ENCODE data around the gene PDS5A.

Gene PDS5A

DNA sequence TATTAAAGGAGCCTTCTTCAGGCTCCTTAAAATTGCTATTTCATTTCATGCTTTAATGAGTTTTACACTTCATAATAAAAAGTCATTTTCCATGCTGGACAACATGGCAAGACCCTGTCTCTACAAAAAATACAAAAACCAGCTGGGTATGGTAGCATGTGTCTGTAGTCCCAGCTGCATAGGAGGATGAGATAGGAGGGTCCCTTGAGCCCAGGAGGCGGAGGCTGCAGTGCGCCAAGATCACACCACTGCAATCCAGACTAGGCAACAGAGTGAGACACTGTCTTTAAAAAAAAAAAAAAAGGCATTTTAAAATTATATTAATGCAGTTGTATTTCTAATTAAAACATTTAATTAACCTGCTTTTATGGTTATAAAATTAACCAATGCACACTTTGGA is 49.2 kb downstream of the PDS5A start:
- DNase-seq (ENCODE audit: low read depth in 1 of 2, low spot score in 1 of 2), result no peak
- H3K27ac ChIP-seq (replicated peaks), result no peak overlapping the region
- TF ChIP-seq POLR2AphosphoS5 (IDR thresholded peaks at IDR 0.05; ENCODE audit: low read depth) (no peak), SPI1 (IDR thresholded peaks at IDR 0.05; ENCODE audit: borderline replicate concordance, low read depth) (no peak), GABPA (IDR thresholded peaks at IDR 0.05; ENCODE audit: low read depth) (no peak)
- TF ChIP-seq, protein P1, sequence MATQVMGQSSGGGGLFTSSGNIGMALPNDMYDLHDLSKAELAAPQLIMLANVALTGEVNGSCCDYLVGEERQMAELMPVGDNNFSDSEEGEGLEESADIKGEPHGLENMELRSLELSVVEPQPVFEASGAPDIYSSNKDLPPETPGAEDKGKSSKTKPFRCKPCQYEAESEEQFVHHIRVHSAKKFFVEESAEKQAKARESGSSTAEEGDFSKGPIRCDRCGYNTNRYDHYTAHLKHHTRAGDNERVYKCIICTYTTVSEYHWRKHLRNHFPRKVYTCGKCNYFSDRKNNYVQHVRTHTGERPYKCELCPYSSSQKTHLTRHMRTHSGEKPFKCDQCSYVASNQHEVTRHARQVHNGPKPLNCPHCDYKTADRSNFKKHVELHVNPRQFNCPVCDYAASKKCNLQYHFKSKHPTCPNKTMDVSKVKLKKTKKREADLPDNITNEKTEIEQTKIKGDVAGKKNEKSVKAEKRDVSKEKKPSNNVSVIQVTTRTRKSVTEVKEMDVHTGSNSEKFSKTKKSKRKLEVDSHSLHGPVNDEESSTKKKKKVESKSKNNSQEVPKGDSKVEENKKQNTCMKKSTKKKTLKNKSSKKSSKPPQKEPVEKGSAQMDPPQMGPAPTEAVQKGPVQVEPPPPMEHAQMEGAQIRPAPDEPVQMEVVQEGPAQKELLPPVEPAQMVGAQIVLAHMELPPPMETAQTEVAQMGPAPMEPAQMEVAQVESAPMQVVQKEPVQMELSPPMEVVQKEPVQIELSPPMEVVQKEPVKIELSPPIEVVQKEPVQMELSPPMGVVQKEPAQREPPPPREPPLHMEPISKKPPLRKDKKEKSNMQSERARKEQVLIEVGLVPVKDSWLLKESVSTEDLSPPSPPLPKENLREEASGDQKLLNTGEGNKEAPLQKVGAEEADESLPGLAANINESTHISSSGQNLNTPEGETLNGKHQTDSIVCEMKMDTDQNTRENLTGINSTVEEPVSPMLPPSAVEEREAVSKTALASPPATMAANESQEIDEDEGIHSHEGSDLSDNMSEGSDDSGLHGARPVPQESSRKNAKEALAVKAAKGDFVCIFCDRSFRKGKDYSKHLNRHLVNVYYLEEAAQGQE (IDR thresholded peaks at IDR 0.05; ENCODE audit: insufficient replicate concordance, low read depth), result no peak
- TF ChIP-seq, protein P2, sequence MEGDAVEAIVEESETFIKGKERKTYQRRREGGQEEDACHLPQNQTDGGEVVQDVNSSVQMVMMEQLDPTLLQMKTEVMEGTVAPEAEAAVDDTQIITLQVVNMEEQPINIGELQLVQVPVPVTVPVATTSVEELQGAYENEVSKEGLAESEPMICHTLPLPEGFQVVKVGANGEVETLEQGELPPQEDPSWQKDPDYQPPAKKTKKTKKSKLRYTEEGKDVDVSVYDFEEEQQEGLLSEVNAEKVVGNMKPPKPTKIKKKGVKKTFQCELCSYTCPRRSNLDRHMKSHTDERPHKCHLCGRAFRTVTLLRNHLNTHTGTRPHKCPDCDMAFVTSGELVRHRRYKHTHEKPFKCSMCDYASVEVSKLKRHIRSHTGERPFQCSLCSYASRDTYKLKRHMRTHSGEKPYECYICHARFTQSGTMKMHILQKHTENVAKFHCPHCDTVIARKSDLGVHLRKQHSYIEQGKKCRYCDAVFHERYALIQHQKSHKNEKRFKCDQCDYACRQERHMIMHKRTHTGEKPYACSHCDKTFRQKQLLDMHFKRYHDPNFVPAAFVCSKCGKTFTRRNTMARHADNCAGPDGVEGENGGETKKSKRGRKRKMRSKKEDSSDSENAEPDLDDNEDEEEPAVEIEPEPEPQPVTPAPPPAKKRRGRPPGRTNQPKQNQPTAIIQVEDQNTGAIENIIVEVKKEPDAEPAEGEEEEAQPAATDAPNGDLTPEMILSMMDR (IDR thresholded peaks at IDR 0.05; ENCODE audit: insufficient read depth, low read length), result no peak
- H3K4me3 ChIP-seq (replicated peaks; ENCODE audit: insufficient read depth, low read length), result no peak overlapping the region
- no peaks in the 10 kb centered on the region for H3K27me3 ChIP-seq (ENCODE audit: insufficient read depth, poor library complexity, severe bottlenecking)

DNA sequence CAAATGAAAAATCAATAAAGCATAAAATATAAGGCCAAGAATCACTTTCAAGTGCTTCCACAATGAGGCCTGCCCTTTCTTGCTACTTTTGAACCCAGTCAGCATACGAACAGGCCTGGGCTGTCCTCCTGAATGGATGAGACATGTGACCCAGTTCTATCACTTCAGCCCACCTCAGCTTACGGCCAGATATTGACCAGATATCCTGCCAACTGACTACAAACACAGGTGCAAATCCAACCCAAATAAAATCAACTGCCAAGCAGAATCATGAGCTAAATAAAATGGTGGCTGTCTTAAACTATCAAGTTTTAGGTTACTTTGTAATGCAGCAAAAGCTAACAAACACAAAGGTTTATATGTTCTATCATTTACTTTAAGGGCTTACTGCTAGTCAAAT is 53.7 kb downstream of the PDS5A start:
- no peak overlapping the region for H3K27ac ChIP-seq (replicated peaks)
- TF ChIP-seq, protein P1 (IDR thresholded peaks at IDR 0.05; ENCODE audit: insufficient replicate concordance, low read depth), result no peak
- TF ChIP-seq, protein P2 (IDR thresholded peaks at IDR 0.05; ENCODE audit: insufficient read depth, low read length), result no peak
- TF ChIP-seq POLR2AphosphoS5 (IDR thresholded peaks at IDR 0.05; ENCODE audit: low read depth), result no peak
- no peak for TF ChIP-seq GABPA (IDR thresholded peaks at IDR 0.05; ENCODE audit: low read depth)
- TF ChIP-seq SPI1 (IDR thresholded peaks at IDR 0.05; ENCODE audit: borderline replicate concordance, low read depth), result no peak
- no peak overlapping the region for H3K4me3 ChIP-seq (replicated peaks; ENCODE audit: insufficient read depth, low read length)
- no peak for DNase-seq (ENCODE audit: low read depth in 1 of 2, low spot score in 1 of 2)
- H3K27me3 ChIP-seq (ENCODE audit: insufficient read depth, poor library complexity, severe bottlenecking), result no peaks in the 10 kb centered on the region

DNA sequence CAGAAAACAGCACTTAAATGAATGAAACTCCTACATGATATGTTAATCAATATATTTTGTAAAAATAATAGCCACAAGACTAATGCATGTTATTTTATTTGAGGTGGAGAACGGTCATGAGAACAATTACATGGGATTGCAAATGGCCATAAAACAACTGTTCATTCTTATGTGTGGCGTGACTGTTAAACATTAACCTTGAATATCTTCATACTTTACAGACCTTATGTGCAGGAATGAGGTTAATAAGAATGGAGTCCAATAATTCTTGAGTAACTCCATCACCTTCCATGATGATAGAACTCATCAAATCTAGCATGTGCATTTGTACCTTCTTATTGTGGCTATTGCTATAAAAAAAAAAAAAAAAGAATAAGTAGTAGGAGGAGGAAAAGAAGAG is 55.3 kb downstream of the PDS5A start:
- Histone ChIP-seq H3K27me3 (ENCODE audit: insufficient read depth, poor library complexity, severe bottlenecking) (no peaks in the 10 kb centered on the region), H3K27ac (replicated peaks) (no peak overlapping the region), H3K4me3 (replicated peaks; ENCODE audit: insufficient read depth, low read length) (no peak overlapping the region)
- TF ChIP-seq, protein P2 (IDR thresholded peaks at IDR 0.05; ENCODE audit: insufficient read depth, low read length), result no peak
- TF ChIP-seq SPI1 (IDR thresholded peaks at IDR 0.05; ENCODE audit: borderline replicate concordance, low read depth) (no peak), GABPA (IDR thresholded peaks at IDR 0.05; ENCODE audit: low read depth) (no peak), POLR2AphosphoS5 (IDR thresholded peaks at IDR 0.05; ENCODE audit: low read depth) (no peak)
- TF ChIP-seq, protein P1 (IDR thresholded peaks at IDR 0.05; ENCODE audit: insufficient replicate concordance, low read depth), result no peak
- DNase-seq (ENCODE audit: low read depth in 1 of 2, low spot score in 1 of 2), result no peak

Measured in HL-60 (cell line).